ENCODE results near the gene CNKSR3. TPM values are rescaled to one million over a fixed set of nuclear protein-coding genes. Genes with fewer than 3 reads are reported as not detected.

CNKSR3 gene
- total and polyA plus RNA-seq, 8 donors: 1.2 to 40.0 (median 6.2) TPM

- H3K27ac ChIP-seq: no peak overlapping the region
- H3K36me3 ChIP-seq: no peaks in the 10 kb centered on the region
- H3K4me3 ChIP-seq: no peak overlapping the region
- intact Hi-C loops (cut with DNase I; ENCODE audit: low total_unique reads): no loop called here
- TF ChIP-seq EP300 (IDR thresholded peaks at IDR 0.05) (no peak), CTCF (IDR thresholded peaks at IDR 0.05) (no peak), POLR2A (IDR thresholded peaks at IDR 0.05) (no peak), POLR2AphosphoS5 (IDR thresholded peaks at IDR 0.05) (no peak)
- no peak for DNase-seq
- no peaks in the 10 kb centered on the region for H3K9me3 ChIP-seq
- no peaks in the 10 kb centered on the region for H3K27me3 ChIP-seq
- WGBS, 5 donors: 83 to 95% (median 90%) methylated on average over 3 of the region's 3 CpGs
- H3K4me1 ChIP-seq: peaks cover 0 to 14% (median 3%) of the 10 kb centered on the region in 4 donors
Measured at GRCh38 chr6:154466139-154466538, 44.3 kb downstream of the CNKSR3 start.

GRCh38 chr6:154463573-154464419 is 46.7 kb downstream of the CNKSR3 start:
- TF ChIP-seq POLR2A (IDR thresholded peaks at IDR 0.05) (no peak), CTCF (IDR thresholded peaks at IDR 0.05) (no peak), EP300 (IDR thresholded peaks at IDR 0.05) (no peak), POLR2AphosphoS5 (IDR thresholded peaks at IDR 0.05) (no peak)
- H3K27me3 ChIP-seq: no peaks in the 10 kb centered on the region
- no peak overlapping the region for H3K4me3 ChIP-seq
- H3K9me3 ChIP-seq: no peaks in the 10 kb centered on the region
- 60 to 76% (median 71%) methylated on average over 7 of the region's 7 CpGs for WGBS, 5 donors
- intact Hi-C loops (cut with DNase I; ENCODE audit: low total_unique reads): no loop called here
- no peak for DNase-seq
- no peak overlapping the region for H3K27ac ChIP-seq
- H3K4me1 ChIP-seq: peaks cover 0 to 29% (median 13%) of the 10 kb centered on the region in 4 donors
- no peaks in the 10 kb centered on the region for H3K36me3 ChIP-seq

- WGBS, 5 donors: 41 to 58% (median 51%) methylated on average over 5 of the region's 5 CpGs
- H3K4me1 ChIP-seq: peaks cover 11 to 40% (median 26%) of the 10 kb centered on the region in 4 donors
Measured at GRCh38 chr6:154462425-154462824, 48.1 kb downstream of the CNKSR3 start.

GRCh38 chr6:154461348-154461747 is 49.1 kb downstream of the CNKSR3 start:
- intact Hi-C loops (cut with DNase I; ENCODE audit: low total_unique reads): no loop called here
- Histone ChIP-seq H3K27me3 (no peaks in the 10 kb centered on the region), H3K36me3 (no peaks in the 10 kb centered on the region), H3K4me1 (peaks cover 14 to 42% (median 28%) of the 10 kb centered on the region in 4 donors), H3K4me3 (no peak overlapping the region), H3K9me3 (no peaks in the 10 kb centered on the region), H3K27ac (no peak overlapping the region)
- no peak for TF ChIP-seq POLR2A (IDR thresholded peaks at IDR 0.05)
- no peak for TF ChIP-seq CTCF (IDR thresholded peaks at IDR 0.05)
- no peak for TF ChIP-seq POLR2AphosphoS5 (IDR thresholded peaks at IDR 0.05)
- no peak for TF ChIP-seq EP300 (IDR thresholded peaks at IDR 0.05)
- 88 to 98% (median 89%) methylated on average over 2 of the region's 2 CpGs for WGBS, 5 donors
- no peak for DNase-seq

More at GRCh38 chr6:154462425-154462824, 48.1 kb downstream of the CNKSR3 start:
- TF ChIP-seq POLR2A (IDR thresholded peaks at IDR 0.05) (no peak), CTCF (IDR thresholded peaks at IDR 0.05) (no peak), EP300 (IDR thresholded peaks at IDR 0.05) (no peak)
- no peaks in the 10 kb centered on the region for H3K9me3 ChIP-seq
- no peaks in the 10 kb centered on the region for H3K36me3 ChIP-seq
- DNase-seq: no peak
- H3K4me3 ChIP-seq: no peak overlapping the region
- intact Hi-C loops (cut with DNase I; ENCODE audit: low total_unique reads): no loop called here
- no peaks in the 10 kb centered on the region for H3K27me3 ChIP-seq
- no peak overlapping the region for H3K27ac ChIP-seq
